Hepatocyte (in vitro differentiated cells): ENCODE results near the gene ZNF500.

ENCODE experiments used
- EZH2 ChIP-seq: fragments of 200-600 bp; sonication (generic); IDR thresholded peaks from 2 replicates; pipeline ENCODE4 v1.6.1; 2016; ENCODE audit warnings: antibody characterized with exemption, mild to moderate bottlenecking, borderline replicate concordance
- TF ChIP-seq, protein P1 (sequence below): fragments of 200-600 bp; sonication (generic); IDR thresholded peaks from 2 replicates; pipeline ENCODE4 v1.5.1; 2016; ENCODE audit warnings: antibody characterized with exemption, mild to moderate bottlenecking; ENCODE audit not compliant: poor library complexity

- TF ChIP-seq, protein P1, sequence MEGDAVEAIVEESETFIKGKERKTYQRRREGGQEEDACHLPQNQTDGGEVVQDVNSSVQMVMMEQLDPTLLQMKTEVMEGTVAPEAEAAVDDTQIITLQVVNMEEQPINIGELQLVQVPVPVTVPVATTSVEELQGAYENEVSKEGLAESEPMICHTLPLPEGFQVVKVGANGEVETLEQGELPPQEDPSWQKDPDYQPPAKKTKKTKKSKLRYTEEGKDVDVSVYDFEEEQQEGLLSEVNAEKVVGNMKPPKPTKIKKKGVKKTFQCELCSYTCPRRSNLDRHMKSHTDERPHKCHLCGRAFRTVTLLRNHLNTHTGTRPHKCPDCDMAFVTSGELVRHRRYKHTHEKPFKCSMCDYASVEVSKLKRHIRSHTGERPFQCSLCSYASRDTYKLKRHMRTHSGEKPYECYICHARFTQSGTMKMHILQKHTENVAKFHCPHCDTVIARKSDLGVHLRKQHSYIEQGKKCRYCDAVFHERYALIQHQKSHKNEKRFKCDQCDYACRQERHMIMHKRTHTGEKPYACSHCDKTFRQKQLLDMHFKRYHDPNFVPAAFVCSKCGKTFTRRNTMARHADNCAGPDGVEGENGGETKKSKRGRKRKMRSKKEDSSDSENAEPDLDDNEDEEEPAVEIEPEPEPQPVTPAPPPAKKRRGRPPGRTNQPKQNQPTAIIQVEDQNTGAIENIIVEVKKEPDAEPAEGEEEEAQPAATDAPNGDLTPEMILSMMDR = no peak
- no peak for TF ChIP-seq EZH2
Observed at GRCh38 chr16:4700380-4700996, 66.5 kb downstream of the ZNF500 start.
